H9 (cell line): ENCODE results near the gene RPL26. TPM values are rescaled to one million over a fixed set of nuclear protein-coding genes. Genes with fewer than 3 reads are reported as not detected.
A peak's percentile ranks its signal among the peaks of the same experiment; 100 is the strongest.

ENCODE experiments used
- DNase-seq: peaks from one replicate; pipeline ENCODE4 v3.0.0-alpha.2; 2017
- H2AFZ ChIP-seq: one replicate; pipeline ENCODE4 v1.6.1; 2013; ENCODE audit warnings: mild to moderate bottlenecking, low read length, control low read depth, moderate library complexity
- H2AK5ac ChIP-seq: 2 replicates; pipeline ENCODE4 v1.6.1; 2013; ENCODE audit warnings: low read length, control low read depth, mixed read lengths; ENCODE audit not compliant: insufficient read length
- H2BK120ac ChIP-seq: one replicate; pipeline ENCODE4 v1.6.1; 2013; ENCODE audit warnings: low read depth, mild to moderate bottlenecking, low read length, control low read depth, inconsistent platforms; ENCODE audit not compliant: poor library complexity, severe bottlenecking
- H2BK12ac ChIP-seq: 2 replicates; pipeline ENCODE4 v1.6.1; 2013; ENCODE audit warnings: low read length, control low read depth, mixed read lengths, low read depth; ENCODE audit not compliant: insufficient read length
- H2BK15ac ChIP-seq: 2 replicates; pipeline ENCODE4 v1.6.1; 2013; ENCODE audit warnings: low read depth, low read length, control low read depth
- H2BK20ac ChIP-seq: one replicate; pipeline ENCODE4 v1.6.1; 2013; ENCODE audit warnings: low read depth, mild to moderate bottlenecking, low read length, control low read depth, inconsistent platforms; ENCODE audit not compliant: poor library complexity, severe bottlenecking
- H2BK5ac ChIP-seq: 2 replicates; pipeline ENCODE4 v1.6.1; 2013; ENCODE audit warnings: low read length, control low read depth, mixed read lengths; ENCODE audit not compliant: insufficient read length
- H3K14ac ChIP-seq: 2 replicates; pipeline ENCODE4 v1.6.1; 2013; ENCODE audit warnings: low read length, control low read depth; ENCODE audit not compliant: insufficient read depth
- H3K18ac ChIP-seq: 2 replicates; pipeline ENCODE4 v1.6.1; 2013; ENCODE audit warnings: low read depth, mild to moderate bottlenecking, mixed read lengths, low read length, control low read depth; ENCODE audit not compliant: insufficient read length
- H3K23ac ChIP-seq: 2 replicates; pipeline ENCODE4 v1.6.1; 2013; ENCODE audit warnings: low read length, control low read depth, mixed read lengths, low read depth; ENCODE audit not compliant: insufficient read length
- H3K23me2 ChIP-seq: 2 replicates; pipeline ENCODE4 v1.6.1; 2013; ENCODE audit warnings: low read depth, mild to moderate bottlenecking, mixed read lengths, low read length, control low read depth; ENCODE audit not compliant: insufficient read length, poor library complexity, severe bottlenecking
- H3K27ac ChIP-seq: 2 replicates; pipeline ENCODE4 v1.5.1; 2013; ENCODE audit warnings: low read length, control low read depth, mixed read lengths, low read depth; ENCODE audit not compliant: insufficient read length
- H3K27me3 ChIP-seq: 2 replicates; pipeline ENCODE4 v1.6.1; 2013; ENCODE audit warnings: low read length, control low read depth, inconsistent platforms; ENCODE audit not compliant: insufficient read depth
- H3K4ac ChIP-seq: 2 replicates; pipeline ENCODE4 v1.6.1; 2013; ENCODE audit warnings: low read depth, mild to moderate bottlenecking, control low read depth, inconsistent platforms, low read length, moderate library complexity
- H3K4me1 ChIP-seq: 2 replicates; pipeline ENCODE4 v1.6.1; 2013; ENCODE audit warnings: low read length, control low read depth, inconsistent platforms; ENCODE audit not compliant: insufficient read depth
- H3K4me2 ChIP-seq: 2 replicates; pipeline ENCODE4 v1.6.1; 2013; ENCODE audit warnings: low read length, control low read depth, mixed read lengths; ENCODE audit not compliant: insufficient read length, insufficient read depth
- H3K56ac ChIP-seq: 2 replicates; pipeline ENCODE4 v1.6.1; 2013; ENCODE audit warnings: low read depth, mild to moderate bottlenecking, mixed read lengths, low read length, control low read depth; ENCODE audit not compliant: insufficient read length
- H3K79me1 ChIP-seq: 2 replicates; pipeline ENCODE4 v1.6.1; 2013; ENCODE audit warnings: low read depth, mild to moderate bottlenecking, moderate library complexity, low read length, control low read depth, inconsistent platforms; ENCODE audit not compliant: insufficient read depth, poor library complexity, severe bottlenecking
- H3K79me2 ChIP-seq: 2 replicates; pipeline ENCODE4 v1.6.1; 2013; ENCODE audit warnings: low read length, control low read depth, inconsistent platforms; ENCODE audit not compliant: insufficient read depth
- H3K9ac ChIP-seq: 2 replicates; pipeline ENCODE4 v1.6.1; 2013; ENCODE audit warnings: low read length, control low read depth, mixed read lengths; ENCODE audit not compliant: insufficient read length; ENCODE audit errors: extremely low read depth
- H3K9me3 ChIP-seq: one replicate; pipeline ENCODE4 v1.6.1; 2013; ENCODE audit warnings: low read depth, low read length, inconsistent platforms; ENCODE audit not compliant: control insufficient read depth
- H3T11ph ChIP-seq: one replicate; pipeline ENCODE4 v1.6.1; 2013; ENCODE audit warnings: mild to moderate bottlenecking, low read length, control low read depth, inconsistent platforms
- H4K20me1 ChIP-seq: one replicate; pipeline ENCODE4 v1.6.1; 2013; ENCODE audit not compliant: control insufficient read depth, insufficient read length, insufficient read depth
- H4K5ac ChIP-seq: 2 replicates; pipeline ENCODE4 v1.6.1; 2013; ENCODE audit warnings: low read depth, mild to moderate bottlenecking, mixed read lengths, low read length, control low read depth; ENCODE audit not compliant: insufficient read length
- H4K8ac ChIP-seq: replicated peaks from 2 replicates; pipeline ENCODE4 v1.6.1; 2013; ENCODE audit warnings: low read length, control low read depth, mixed read lengths, low read depth; ENCODE audit not compliant: insufficient read length
- H4K91ac ChIP-seq: 2 replicates; pipeline ENCODE4 v1.6.1; 2013; ENCODE audit warnings: low read depth, mild to moderate bottlenecking, moderate library complexity, mixed read lengths, low read length, control low read depth; ENCODE audit not compliant: insufficient read length
- H3K27ac Mint-ChIP-seq, 3 experiments: 2 replicates in 2 of 3; 3 replicates in 1 of 3; pipeline ENCODE4 v1.8.0; 2020 to 2021; ENCODE audit warnings: mixed read lengths in 3 of 3, mild to moderate bottlenecking in 1 of 3, moderate library complexity in 1 of 3
- H3K27me3 Mint-ChIP-seq: 2 replicates; pipeline ENCODE4 v1.8.0; 2021; ENCODE audit warnings: low read depth, mild to moderate bottlenecking, moderate library complexity, mixed read lengths
- H3K36me3 Mint-ChIP-seq, 3 experiments: 2 replicates in 2 of 3; 3 replicates in 1 of 3; pipeline ENCODE4 v1.8.0; 2020 to 2021; ENCODE audit warnings: low read depth in 3 of 3, mixed read lengths in 3 of 3; ENCODE audit not compliant: insufficient read depth in 1 of 3
- H3K4me1 Mint-ChIP-seq, 2 experiments: 2 replicates each; pipeline ENCODE4 v1.8.0; 2020; ENCODE audit warnings: mixed read lengths in 2 of 2
- H3K4me3 Mint-ChIP-seq, 2 experiments: 2 replicates in 1 of 2; 3 replicates in 1 of 2; pipeline ENCODE4 v1.8.0; 2020 to 2021; ENCODE audit warnings: mild to moderate bottlenecking in 2 of 2, mixed read lengths in 2 of 2, moderate library complexity in 1 of 2
- H3K9me3 Mint-ChIP-seq, 2 experiments: 2 replicates in 1 of 2; 3 replicates in 1 of 2; pipeline ENCODE4 v1.8.0; 2020; ENCODE audit warnings: mild to moderate bottlenecking in 2 of 2, mixed read lengths in 2 of 2, moderate library complexity in 1 of 2
- CTCF ChIP-seq: fragments of 200-600 bp; sonication (generic); conservative IDR thresholded peaks from 3 replicates; pipeline ENCODE4 v1.8.0; 2021; ENCODE audit warnings: antibody characterized with exemption, mild to moderate bottlenecking
- WGBS: extraction: QIAGEN DNeasy Blood & Tissue Kit; methylation state at CpG from one replicate; pipeline ENCODE4 v1.1.7; 2013; ENCODE audit warnings: missing lambda C conversion rate, low lambda C conversion rate, mixed read lengths; ENCODE audit not compliant: insufficient read length; ENCODE audit errors: extremely low coverage; 5-methylcytosine and 5-hydroxymethylcytosine counted together
- total RNA-seq: library from RNA; stranded (reverse); gene quantifications from 2 replicates; pipeline ENCODE4 v1.2.1, GENCODE V29; 2021

The RPL26 gene
- total RNA-seq, 1 experiment from 2014 or later: 2,434 TPM

GRCh38 chr17:8392274-8392673, 9.3 kb upstream of the RPL26 start:
- Mint-ChIP-seq H3K27ac (no peak overlapping the region), H3K4me1 (peaks cover 13 to 15% of the 10 kb centered on the region in 2 experiments), H3K36me3 (no peaks in the 10 kb centered on the region), H3K9me3 (no peaks in the 10 kb centered on the region), H3K4me3 (no peak overlapping the region), H3K27me3 (peaks cover 14% of the 10 kb centered on the region)
- Histone ChIP-seq H3K18ac (no peak overlapping the region), H3K27ac (no peak overlapping the region), H3K14ac (0 out of 2 replicates have a peak overlapping the region, but pooled peaks have one; percentile 5), H3K23ac (no peak overlapping the region), H4K5ac (no peak overlapping the region), H4K8ac (no peak overlapping the region), H3K79me1 (no peaks in the 10 kb centered on the region), H2BK120ac (no peak overlapping the region), H2AFZ (no peak overlapping the region), H3K23me2 (no peaks in the 10 kb centered on the region), H2BK15ac (no peak overlapping the region), H2BK12ac (no peak overlapping the region), H3K4me2 (no peak overlapping the region), H3K4ac (no peak overlapping the region; the same call in 1 of the 2 replicates), H3T11ph (no peak overlapping the region), H3K9ac (no peak overlapping the region), H4K20me1 (no peaks in the 10 kb centered on the region), H2AK5ac (no peak overlapping the region), H3K9me3 (no peaks in the 10 kb centered on the region), H3K79me2 (no peaks in the 10 kb centered on the region), H3K56ac (no peak overlapping the region), H4K91ac (no peak overlapping the region), H3K4me1 (no peaks in the 10 kb centered on the region; the same call in 1 of the 2 replicates), H2BK5ac (no peak overlapping the region), H3K27me3 (peaks cover 3% of the 10 kb centered on the region; the same call in 1 of the 2 replicates), H2BK20ac (no peak overlapping the region)
- WGBS: no CpG with 5 or more reads among the region's 18 CpGs
- DNase-seq: no peak
- TF ChIP-seq CTCF: no peak
